GM12801 (cell line): ENCODE results near the gene CCDC138.

ENCODE experiments used
- TF ChIP-seq, protein P1 (sequence below): IDR thresholded peaks from one replicate; pipeline ENCODE4 v1.5.1; 2011; ENCODE audit warnings: control low read depth; ENCODE audit not compliant: insufficient read length; ENCODE audit errors: extremely low read depth

Gene CCDC138

DNA sequence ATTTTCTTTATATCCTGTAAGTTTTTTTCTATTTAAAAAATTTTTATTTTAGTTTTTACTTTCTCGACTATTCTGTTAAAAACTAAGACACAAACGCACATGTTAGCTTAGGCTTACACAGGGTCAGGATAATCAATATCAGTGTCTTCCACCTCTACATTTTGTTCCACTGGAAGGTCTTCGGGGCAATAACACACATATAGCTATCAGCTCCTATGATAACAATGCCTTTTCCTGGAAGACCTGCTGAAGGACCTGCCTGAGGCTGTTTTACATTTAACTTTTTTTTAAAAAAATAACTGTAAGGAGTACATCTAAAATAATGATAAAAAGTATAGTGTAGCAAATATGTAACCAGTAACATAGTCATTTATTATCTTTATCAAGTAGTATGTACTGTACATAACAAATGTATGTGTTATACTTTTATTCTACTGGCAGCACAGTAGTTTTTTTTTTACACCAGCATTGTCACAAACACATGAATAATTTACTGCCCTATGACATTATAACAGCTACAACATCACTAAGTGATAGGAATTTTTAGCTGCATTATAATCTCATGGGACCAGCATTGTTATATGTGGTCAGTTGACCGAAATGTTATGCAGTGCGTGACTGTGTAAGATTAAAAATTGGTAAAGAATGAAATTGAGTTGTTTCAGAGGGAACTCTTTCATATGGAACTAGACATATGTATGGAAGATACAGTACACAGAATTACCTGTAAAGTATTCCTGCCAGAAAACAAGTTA lies 37.9 kb downstream of the CCDC138 start:
- TF ChIP-seq, protein P1, sequence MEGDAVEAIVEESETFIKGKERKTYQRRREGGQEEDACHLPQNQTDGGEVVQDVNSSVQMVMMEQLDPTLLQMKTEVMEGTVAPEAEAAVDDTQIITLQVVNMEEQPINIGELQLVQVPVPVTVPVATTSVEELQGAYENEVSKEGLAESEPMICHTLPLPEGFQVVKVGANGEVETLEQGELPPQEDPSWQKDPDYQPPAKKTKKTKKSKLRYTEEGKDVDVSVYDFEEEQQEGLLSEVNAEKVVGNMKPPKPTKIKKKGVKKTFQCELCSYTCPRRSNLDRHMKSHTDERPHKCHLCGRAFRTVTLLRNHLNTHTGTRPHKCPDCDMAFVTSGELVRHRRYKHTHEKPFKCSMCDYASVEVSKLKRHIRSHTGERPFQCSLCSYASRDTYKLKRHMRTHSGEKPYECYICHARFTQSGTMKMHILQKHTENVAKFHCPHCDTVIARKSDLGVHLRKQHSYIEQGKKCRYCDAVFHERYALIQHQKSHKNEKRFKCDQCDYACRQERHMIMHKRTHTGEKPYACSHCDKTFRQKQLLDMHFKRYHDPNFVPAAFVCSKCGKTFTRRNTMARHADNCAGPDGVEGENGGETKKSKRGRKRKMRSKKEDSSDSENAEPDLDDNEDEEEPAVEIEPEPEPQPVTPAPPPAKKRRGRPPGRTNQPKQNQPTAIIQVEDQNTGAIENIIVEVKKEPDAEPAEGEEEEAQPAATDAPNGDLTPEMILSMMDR = no peak

DNA sequence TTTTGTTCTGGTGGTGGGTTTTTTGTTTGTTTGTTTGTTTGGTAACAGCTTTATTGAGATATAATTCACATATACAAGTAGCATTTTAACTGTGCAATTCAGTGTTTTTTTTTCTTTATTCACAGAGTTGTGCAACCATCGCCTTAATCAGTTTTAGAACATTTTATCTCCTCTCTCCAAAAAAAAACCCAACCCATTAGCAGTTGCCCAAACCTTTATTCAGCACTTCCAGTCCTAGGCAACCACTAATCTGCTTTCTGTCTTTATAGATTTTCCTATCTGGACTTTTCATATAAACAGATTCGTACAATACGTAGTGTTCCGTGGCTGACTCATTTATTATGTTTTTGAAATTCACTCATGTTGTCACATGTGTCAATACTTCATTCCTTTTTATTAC lies 38.7 kb downstream of the CCDC138 start:
- TF ChIP-seq, protein P1 = no peak

DNA sequence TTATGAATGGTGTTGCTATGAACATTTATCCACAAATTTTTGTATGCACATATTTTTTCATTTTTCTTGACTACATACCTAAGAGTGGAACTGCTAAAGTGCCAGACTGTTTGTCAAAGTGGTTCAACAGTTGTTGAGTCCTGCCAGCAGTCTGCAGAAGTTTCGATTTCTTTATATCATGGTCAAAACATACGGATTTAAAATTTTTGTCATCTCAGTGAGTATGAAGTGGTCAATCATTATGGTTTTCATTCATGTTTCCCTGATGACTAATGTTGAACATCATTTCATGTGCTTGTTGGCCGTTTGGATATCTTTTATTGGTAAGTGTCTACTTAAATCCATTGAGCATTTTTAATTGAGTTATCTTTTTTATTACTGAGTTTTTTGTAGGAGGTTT lies 39.2 kb downstream of the CCDC138 start:
- TF ChIP-seq, protein P1 = no peak

DNA sequence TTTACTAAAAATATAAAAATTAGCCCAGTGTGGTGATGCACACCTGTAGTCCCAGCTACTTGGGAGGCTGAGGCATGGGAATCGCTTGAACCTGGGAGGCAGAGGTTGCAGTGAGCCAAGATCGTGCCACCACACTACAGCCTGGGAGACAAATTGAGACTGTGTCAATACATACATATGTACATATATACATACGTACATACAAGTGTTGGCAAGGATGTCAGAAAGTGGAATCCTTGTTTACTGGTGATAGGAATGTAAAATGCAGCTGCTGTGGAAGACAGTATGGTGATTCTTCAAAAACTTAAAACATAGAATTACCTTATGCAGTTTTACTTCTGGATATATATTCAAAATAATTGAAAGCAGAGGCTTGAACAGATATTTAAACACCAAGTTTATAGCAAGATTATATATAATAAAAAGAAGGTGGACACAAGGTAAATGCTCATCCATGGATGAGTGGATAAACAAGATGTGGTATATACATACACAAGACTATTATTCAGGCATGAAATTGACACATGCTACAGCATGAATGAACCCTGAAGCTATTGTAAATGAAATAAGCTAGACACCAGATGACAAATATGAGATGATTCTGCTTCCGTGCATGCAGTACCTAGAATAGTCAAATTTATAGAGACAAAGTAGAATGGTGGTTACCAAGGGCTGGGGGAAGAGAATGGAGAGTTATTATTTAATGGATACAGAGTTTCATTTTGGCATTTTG lies 43.2 kb downstream of the CCDC138 start:
- TF ChIP-seq, protein P1 = no peak

DNA sequence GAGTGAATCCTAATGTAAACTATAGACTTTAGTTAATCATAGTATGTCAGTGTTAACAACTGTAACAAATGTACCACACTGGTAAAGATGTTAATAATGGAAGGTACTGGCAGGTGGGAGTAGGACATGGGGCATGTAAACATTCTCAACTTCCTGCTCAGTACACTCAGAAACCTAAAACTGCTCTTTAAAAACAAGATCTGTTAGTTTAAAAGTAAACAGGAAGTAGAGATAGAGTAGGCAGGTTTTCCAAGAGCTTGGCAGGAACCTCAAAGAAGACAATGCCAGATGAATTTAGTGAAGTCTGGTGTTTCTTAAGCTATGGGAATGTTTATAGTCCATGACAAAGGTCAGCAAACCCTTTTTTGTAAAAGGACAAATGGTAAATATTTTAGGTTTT lies 46.6 kb downstream of the CCDC138 start:
- TF ChIP-seq, protein P1 = no peak

DNA sequence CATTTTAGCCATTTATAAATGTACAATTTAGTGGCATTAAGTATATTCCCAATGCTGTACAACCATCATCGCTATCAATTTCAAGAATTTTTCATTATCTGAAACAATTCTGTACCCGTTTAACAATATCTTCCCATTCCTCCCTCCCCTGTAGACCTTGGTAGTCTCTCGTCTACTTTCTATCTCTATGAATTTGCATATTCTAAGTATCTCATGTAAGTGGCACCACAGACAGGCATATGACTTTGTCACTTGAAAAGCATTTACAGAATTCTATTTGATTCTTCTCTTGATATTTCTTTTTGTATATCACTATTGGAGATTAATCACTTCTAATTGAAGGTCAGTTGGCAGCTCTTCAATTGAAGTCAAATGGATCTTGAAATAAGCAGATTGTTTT lies 48.0 kb downstream of the CCDC138 start:
- TF ChIP-seq, protein P1 = no peak

DNA sequence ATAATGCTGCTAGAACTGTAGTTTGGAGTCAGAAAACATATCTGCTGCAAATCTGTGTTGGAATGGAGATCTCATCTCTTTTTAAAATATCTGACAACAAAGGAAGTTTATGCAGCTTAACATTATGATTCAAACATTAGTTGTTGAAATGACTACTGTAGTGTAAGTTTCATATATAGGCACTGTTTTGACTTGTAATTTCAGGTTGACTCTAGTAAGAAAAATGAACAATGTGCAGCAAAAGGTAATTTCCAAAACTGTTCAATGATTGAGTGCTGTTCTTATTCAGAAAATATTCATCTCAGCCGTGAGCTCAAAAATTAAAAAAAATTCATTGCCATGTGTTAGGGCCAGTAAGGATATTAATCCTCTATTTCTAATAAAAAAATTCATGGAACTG lies 48.5 kb downstream of the CCDC138 start:
- TF ChIP-seq, protein P1 = no peak
